Measurements from ENCODE around the gene SLC12A5. TPM values are rescaled to one million over a fixed set of nuclear protein-coding genes. Genes with fewer than 3 reads are reported as not detected.

The SLC12A5 gene
- total and polyA plus RNA-seq, 3 donors from 2014 or later: 5.5 to 15.5 (median 9.2) TPM

Other genes starting within 250 kb of the SLC12A5 start
- gene WFDC3, start 237.3 kb upstream of the SLC12A5 start, total RNA-seq: 10 to 100 TPM; 37.5 to 56.2 TPM
- gene WFDC3, start 237.3 kb upstream of the SLC12A5 start, polyA plus RNA-seq (ENCODE audit: insufficient read depth, low read depth, low replicate concordance): 99.2 TPM
- 10 to 100 TPM; 38.6 to 49.9 TPM for gene DNTTIP1, start 237.3 kb upstream of the SLC12A5 start, total RNA-seq
- gene DNTTIP1, start 237.3 kb upstream of the SLC12A5 start, polyA plus RNA-seq (ENCODE audit: insufficient read depth, low read depth, low replicate concordance): 67.2 TPM
- gene UBE2C, start 216.6 kb upstream of the SLC12A5 start, total RNA-seq: 10 to 100 TPM; 21.4 to 22.0 TPM
- gene UBE2C, start 216.6 kb upstream of the SLC12A5 start, polyA plus RNA-seq (ENCODE audit: insufficient read depth, low read depth, low replicate concordance): 36.7 TPM
- gene TNNC2, start 201.9 kb upstream of the SLC12A5 start, total RNA-seq: 1 to 10 TPM; 4.6 to 6.5 TPM
- gene TNNC2, start 201.9 kb upstream of the SLC12A5 start, polyA plus RNA-seq (ENCODE audit: insufficient read depth, low read depth, low replicate concordance): 12.1 TPM
- gene SNX21, start 195.4 kb upstream of the SLC12A5 start, total RNA-seq: 10 to 100 TPM; 77.9 to 82.4 TPM
- gene SNX21, start 195.4 kb upstream of the SLC12A5 start, polyA plus RNA-seq (ENCODE audit: insufficient read depth, low read depth, low replicate concordance): 23.9 TPM
- 10 to 100 TPM; 71.2 to 79.6 TPM for gene ACOT8, start 171.8 kb upstream of the SLC12A5 start, total RNA-seq
- gene ACOT8, start 171.8 kb upstream of the SLC12A5 start, polyA plus RNA-seq (ENCODE audit: insufficient read depth, low read depth, low replicate concordance): 44.4 TPM
- gene ZSWIM3, start 171.6 kb upstream of the SLC12A5 start, total RNA-seq: 10 to 100 TPM in 1 of 2 donors, 1 to 10 TPM in 1; 9.3 to 12.8 TPM
- gene ZSWIM3, start 171.6 kb upstream of the SLC12A5 start, polyA plus RNA-seq (ENCODE audit: insufficient read depth, low read depth, low replicate concordance): 8.0 TPM
- gene ZSWIM1, start 148.0 kb upstream of the SLC12A5 start, total RNA-seq: 10 to 100 TPM; 24.0 to 24.5 TPM
- 11.4 TPM for gene ZSWIM1, start 148.0 kb upstream of the SLC12A5 start, polyA plus RNA-seq (ENCODE audit: insufficient read depth, low read depth, low replicate concordance)
- gene SPATA25, start 141.6 kb upstream of the SLC12A5 start, total RNA-seq: 10 to 100 TPM; 14.9 to 26.0 TPM
- 59.4 TPM for gene SPATA25, start 141.6 kb upstream of the SLC12A5 start, polyA plus RNA-seq (ENCODE audit: insufficient read depth, low read depth, low replicate concordance)
- gene NEURL2, start 138.0 kb upstream of the SLC12A5 start, total RNA-seq: 1 to 10 TPM; 7.0 to 9.1 TPM
- gene NEURL2, start 138.0 kb upstream of the SLC12A5 start, polyA plus RNA-seq (ENCODE audit: insufficient read depth, low read depth, low replicate concordance): 1.9 TPM
- 100 to 1,000 TPM; 112 to 223 TPM for gene CTSA, start 137.9 kb upstream of the SLC12A5 start, total RNA-seq
- 103 TPM for gene CTSA, start 137.9 kb upstream of the SLC12A5 start, polyA plus RNA-seq (ENCODE audit: insufficient read depth, low read depth, low replicate concordance)
- gene PLTP, start 117.1 kb upstream of the SLC12A5 start, total RNA-seq: 10 to 100 TPM; 53.3 to 80.0 TPM
- gene PLTP, start 117.1 kb upstream of the SLC12A5 start, polyA plus RNA-seq (ENCODE audit: insufficient read depth, low read depth, low replicate concordance): 105 TPM
- gene PCIF1, start 94.5 kb upstream of the SLC12A5 start, total RNA-seq: 10 to 100 TPM; 39.4 to 48.7 TPM
- gene PCIF1, start 94.5 kb upstream of the SLC12A5 start, polyA plus RNA-seq (ENCODE audit: insufficient read depth, low read depth, low replicate concordance): 39.3 TPM
- gene ZNF335, start 57.0 kb upstream of the SLC12A5 start, total RNA-seq: 10 to 100 TPM; 50.5 to 53.5 TPM
- 25.3 TPM for gene ZNF335, start 57.0 kb upstream of the SLC12A5 start, polyA plus RNA-seq (ENCODE audit: insufficient read depth, low read depth, low replicate concordance)
- under 1 TPM; 0.39 to 0.56 TPM for gene MMP9, start 20.3 kb upstream of the SLC12A5 start, total RNA-seq
- 10.0 TPM for gene MMP9, start 20.3 kb upstream of the SLC12A5 start, polyA plus RNA-seq (ENCODE audit: insufficient read depth, low read depth, low replicate concordance)
- 10 to 100 TPM; 55.6 to 66.2 TPM for gene NCOA5, start 60.7 kb downstream of the SLC12A5 start, total RNA-seq
- 64.0 TPM for gene NCOA5, start 60.7 kb downstream of the SLC12A5 start, polyA plus RNA-seq (ENCODE audit: insufficient read depth, low read depth, low replicate concordance)
- gene CD40, start 89.1 kb downstream of the SLC12A5 start, total RNA-seq: 1 to 10 TPM; 5.0 to 5.3 TPM
- gene CD40, start 89.1 kb downstream of the SLC12A5 start, polyA plus RNA-seq (ENCODE audit: insufficient read depth, low read depth, low replicate concordance): 8.8 TPM